ENCODE data around the gene ARAP2.

Gene ARAP2

DNA sequence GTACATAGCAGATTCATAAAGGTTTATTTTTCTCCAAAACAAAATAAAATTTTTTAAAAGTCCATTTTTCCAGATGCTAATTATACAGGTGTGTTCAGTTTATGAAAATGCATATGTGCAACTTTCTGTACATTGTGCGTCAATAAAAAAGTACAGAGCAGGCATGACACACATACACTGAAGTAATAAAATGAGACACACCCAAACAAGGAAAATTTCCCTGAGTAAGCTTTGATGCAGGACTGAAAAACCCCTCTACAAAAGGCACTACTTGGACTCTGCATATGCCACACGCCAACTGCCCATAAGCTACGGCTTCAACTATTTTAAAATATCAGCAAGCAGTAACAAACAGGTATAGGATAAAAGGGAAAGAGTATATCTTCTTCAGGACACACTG is 13.8 kb downstream of the ARAP2 start:
- Histone ChIP-seq H3K9me3 (replicated peaks in 1 of 2; ENCODE audit: control insufficient read depth in 2 of 2, insufficient read depth in 1 of 2, low read depth in 1 of 2, low read length in 2 of 2) (peaks cover 0 to 3% of the 10 kb centered on the region in 2 donors), H3K27ac (replicated peaks; ENCODE audit: low read length) (no peak overlapping the region), H4K91ac (ENCODE audit: low read depth, low read length, poor library complexity) (no peak overlapping the region), H3K23ac (ENCODE audit: low read depth, low read length, poor library complexity) (no peak overlapping the region), H2BK15ac (ENCODE audit: low read length) (no peak overlapping the region), H2AK5ac (ENCODE audit: low read depth, low read length) (no peak overlapping the region), H3K9ac (ENCODE audit: low read depth, low read length, poor library complexity) (no peak overlapping the region), H2BK120ac (ENCODE audit: low read depth, low read length) (no peak overlapping the region), H2BK12ac (ENCODE audit: low read length) (no peak overlapping the region), H2AFZ (ENCODE audit: low read length) (no peak overlapping the region), H3K79me1 (ENCODE audit: low read depth, low read length) (no peaks in the 10 kb centered on the region), H3K4ac (ENCODE audit: low read length) (no peak overlapping the region), H3K4me2 (ENCODE audit: insufficient read depth, low read length, poor library complexity, severe bottlenecking) (no peak overlapping the region), H3K36me3 (replicated peaks in 1 of 2; ENCODE audit: control insufficient read depth in 2 of 2, insufficient read depth in 2 of 2, low read length in 2 of 2) (no peaks in the 10 kb centered on the region), H3K27me3 (ENCODE audit: control insufficient read depth in 3 of 3, insufficient read depth in 3 of 3, low read depth in 1 of 3, low read length in 3 of 3) (no peaks in the 10 kb centered on the region), H3K14ac (ENCODE audit: low read length) (no peak overlapping the region), H3K4me3 (ENCODE audit: low read length in 2 of 2) (no peak overlapping the region), H4K8ac (ENCODE audit: low read depth, low read length) (no peak overlapping the region), H2BK5ac (ENCODE audit: low read length) (no peak overlapping the region), H3K18ac (ENCODE audit: low read length) (no peak overlapping the region), H3K4me1 (ENCODE audit: control insufficient read depth in 2 of 2, insufficient read depth in 1 of 2, low read depth in 1 of 2, low read length in 2 of 2) (no peaks in the 10 kb centered on the region)
- DNase-seq (ENCODE audit: low spot score) = no peak
- no CpG with 5 or more reads among the region's 3 CpGs for WGBS, 2 donors (ENCODE audit: extremely low coverage in 2 of 2, insufficient read length in 2 of 2, insufficient replicate concordance in 1 of 2)

DNA sequence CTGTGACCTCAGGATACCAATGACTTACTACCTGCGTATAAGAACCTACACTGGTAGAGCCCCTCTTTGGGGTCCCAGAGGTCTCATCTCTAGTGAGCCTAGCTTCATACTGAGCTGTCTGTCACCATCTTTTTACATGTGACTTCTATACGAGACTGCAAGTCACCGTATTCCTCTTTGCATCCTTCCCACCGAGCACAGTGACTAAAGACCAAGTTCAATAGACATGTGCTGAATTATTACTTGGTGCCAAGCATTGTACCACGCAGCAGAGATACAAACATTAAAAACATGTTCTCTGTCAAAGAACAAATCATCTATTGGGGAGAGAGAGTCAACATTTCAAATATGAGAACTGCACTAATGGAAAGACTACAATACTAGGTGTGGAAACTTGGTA is 16.4 kb downstream of the ARAP2 start:
- no CpG with 5 or more reads among the region's 5 CpGs for WGBS, 2 donors (ENCODE audit: extremely low coverage in 2 of 2, insufficient read length in 2 of 2, insufficient replicate concordance in 1 of 2)

DNA sequence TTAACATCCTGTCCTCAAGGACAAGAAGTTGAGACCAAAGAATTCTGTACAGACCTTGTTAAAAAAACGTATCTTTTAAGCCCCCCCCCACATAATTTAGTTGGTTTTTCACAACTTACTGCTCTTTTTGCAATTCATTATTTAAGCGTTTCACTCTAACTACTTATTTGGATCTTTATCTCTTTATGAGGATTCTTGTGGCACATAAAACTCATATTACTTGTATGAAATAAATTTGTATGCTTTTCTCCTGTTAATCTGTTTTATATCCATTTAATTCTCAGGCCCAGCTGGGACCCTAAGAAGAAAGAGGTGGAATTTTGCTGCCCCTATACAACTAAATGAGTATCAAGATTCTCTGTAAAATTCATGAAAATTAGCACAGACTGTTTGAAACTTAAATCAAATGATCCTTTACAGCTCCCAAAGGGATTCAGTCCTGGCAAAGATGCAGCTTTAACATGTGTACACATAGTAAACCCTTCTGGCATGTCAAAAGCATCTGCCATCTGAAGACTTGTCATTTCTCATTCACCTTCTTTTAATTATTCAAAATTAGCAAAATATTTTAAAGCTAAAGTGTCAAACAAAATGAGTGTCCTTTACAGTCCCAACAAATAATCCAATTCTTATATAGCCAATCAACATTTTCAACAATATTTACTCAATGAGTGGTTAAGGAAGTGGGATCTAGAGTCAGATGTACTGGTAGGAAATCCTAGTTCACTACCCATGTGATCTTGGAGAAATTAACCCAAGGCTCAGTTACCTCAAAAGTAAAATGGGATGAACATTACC is 17.7 kb downstream of the ARAP2 start:
- Histone ChIP-seq H3K27me3 (ENCODE audit: control insufficient read depth in 3 of 3, insufficient read depth in 3 of 3, low read depth in 1 of 3, low read length in 3 of 3) (no peaks in the 10 kb centered on the region), H4K8ac (ENCODE audit: low read depth, low read length) (no peak overlapping the region), H3K9ac (ENCODE audit: low read depth, low read length, poor library complexity) (no peak overlapping the region), H3K4me3 (ENCODE audit: low read length in 2 of 2) (no peak overlapping the region), H3K4ac (ENCODE audit: low read length) (no peak overlapping the region), H2BK12ac (ENCODE audit: low read length) (no peak overlapping the region), H3K18ac (ENCODE audit: low read length) (no peak overlapping the region), H3K79me1 (ENCODE audit: low read depth, low read length) (no peaks in the 10 kb centered on the region), H2BK120ac (ENCODE audit: low read depth, low read length) (no peak overlapping the region), H2AFZ (ENCODE audit: low read length) (no peak overlapping the region), H2BK15ac (ENCODE audit: low read length) (no peak overlapping the region), H3K23ac (ENCODE audit: low read depth, low read length, poor library complexity) (no peak overlapping the region), H3K14ac (ENCODE audit: low read length) (no peak overlapping the region), H3K4me2 (ENCODE audit: insufficient read depth, low read length, poor library complexity, severe bottlenecking) (no peak overlapping the region), H3K4me1 (ENCODE audit: control insufficient read depth in 2 of 2, insufficient read depth in 1 of 2, low read depth in 1 of 2, low read length in 2 of 2) (peaks cover 0 to 4% of the 10 kb centered on the region in 2 donors), H2AK5ac (ENCODE audit: low read depth, low read length) (no peak overlapping the region), H3K27ac (replicated peaks; ENCODE audit: low read length) (no peak overlapping the region), H3K36me3 (replicated peaks in 1 of 2; ENCODE audit: control insufficient read depth in 2 of 2, insufficient read depth in 2 of 2, low read length in 2 of 2) (no peaks in the 10 kb centered on the region), H3K9me3 (replicated peaks in 1 of 2; ENCODE audit: control insufficient read depth in 2 of 2, insufficient read depth in 1 of 2, low read depth in 1 of 2, low read length in 2 of 2) (no peaks in the 10 kb centered on the region), H4K91ac (ENCODE audit: low read depth, low read length, poor library complexity) (no peak overlapping the region), H2BK5ac (ENCODE audit: low read length) (no peak overlapping the region)
- WGBS, 2 donors (ENCODE audit: extremely low coverage in 2 of 2, insufficient read length in 2 of 2, insufficient replicate concordance in 1 of 2) = no CpG with 5 or more reads among the region's 2 CpGs
- no peak for DNase-seq (ENCODE audit: low spot score)

More for the DNA sequence above, 16.4 kb downstream of the ARAP2 start:
- DNase-seq (ENCODE audit: low spot score) = no peak
- Histone ChIP-seq H2AFZ (ENCODE audit: low read length) (no peak overlapping the region), H3K9ac (ENCODE audit: low read depth, low read length, poor library complexity) (no peak overlapping the region), H3K4me3 (ENCODE audit: low read length in 2 of 2) (no peak overlapping the region), H2BK15ac (ENCODE audit: low read length) (no peak overlapping the region), H3K4ac (ENCODE audit: low read length) (no peak overlapping the region), H3K4me2 (ENCODE audit: insufficient read depth, low read length, poor library complexity, severe bottlenecking) (no peak overlapping the region), H3K79me1 (ENCODE audit: low read depth, low read length) (no peaks in the 10 kb centered on the region), H4K91ac (ENCODE audit: low read depth, low read length, poor library complexity) (no peak overlapping the region), H2BK12ac (ENCODE audit: low read length) (no peak overlapping the region), H3K4me1 (ENCODE audit: control insufficient read depth in 2 of 2, insufficient read depth in 1 of 2, low read depth in 1 of 2, low read length in 2 of 2) (peaks cover 0 to 4% of the 10 kb centered on the region in 2 donors), H3K18ac (ENCODE audit: low read length) (no peak overlapping the region), H3K27me3 (ENCODE audit: control insufficient read depth in 3 of 3, insufficient read depth in 3 of 3, low read depth in 1 of 3, low read length in 3 of 3) (no peaks in the 10 kb centered on the region), H2BK5ac (ENCODE audit: low read length) (no peak overlapping the region), H3K14ac (ENCODE audit: low read length) (no peak overlapping the region), H4K8ac (ENCODE audit: low read depth, low read length) (no peak overlapping the region), H3K9me3 (replicated peaks in 1 of 2; ENCODE audit: control insufficient read depth in 2 of 2, insufficient read depth in 1 of 2, low read depth in 1 of 2, low read length in 2 of 2) (no peaks in the 10 kb centered on the region), H2AK5ac (ENCODE audit: low read depth, low read length) (no peak overlapping the region), H3K23ac (ENCODE audit: low read depth, low read length, poor library complexity) (no peak overlapping the region), H2BK120ac (ENCODE audit: low read depth, low read length) (no peak overlapping the region), H3K27ac (replicated peaks; ENCODE audit: low read length) (no peak overlapping the region), H3K36me3 (replicated peaks in 1 of 2; ENCODE audit: control insufficient read depth in 2 of 2, insufficient read depth in 2 of 2, low read length in 2 of 2) (no peaks in the 10 kb centered on the region)

DNA sequence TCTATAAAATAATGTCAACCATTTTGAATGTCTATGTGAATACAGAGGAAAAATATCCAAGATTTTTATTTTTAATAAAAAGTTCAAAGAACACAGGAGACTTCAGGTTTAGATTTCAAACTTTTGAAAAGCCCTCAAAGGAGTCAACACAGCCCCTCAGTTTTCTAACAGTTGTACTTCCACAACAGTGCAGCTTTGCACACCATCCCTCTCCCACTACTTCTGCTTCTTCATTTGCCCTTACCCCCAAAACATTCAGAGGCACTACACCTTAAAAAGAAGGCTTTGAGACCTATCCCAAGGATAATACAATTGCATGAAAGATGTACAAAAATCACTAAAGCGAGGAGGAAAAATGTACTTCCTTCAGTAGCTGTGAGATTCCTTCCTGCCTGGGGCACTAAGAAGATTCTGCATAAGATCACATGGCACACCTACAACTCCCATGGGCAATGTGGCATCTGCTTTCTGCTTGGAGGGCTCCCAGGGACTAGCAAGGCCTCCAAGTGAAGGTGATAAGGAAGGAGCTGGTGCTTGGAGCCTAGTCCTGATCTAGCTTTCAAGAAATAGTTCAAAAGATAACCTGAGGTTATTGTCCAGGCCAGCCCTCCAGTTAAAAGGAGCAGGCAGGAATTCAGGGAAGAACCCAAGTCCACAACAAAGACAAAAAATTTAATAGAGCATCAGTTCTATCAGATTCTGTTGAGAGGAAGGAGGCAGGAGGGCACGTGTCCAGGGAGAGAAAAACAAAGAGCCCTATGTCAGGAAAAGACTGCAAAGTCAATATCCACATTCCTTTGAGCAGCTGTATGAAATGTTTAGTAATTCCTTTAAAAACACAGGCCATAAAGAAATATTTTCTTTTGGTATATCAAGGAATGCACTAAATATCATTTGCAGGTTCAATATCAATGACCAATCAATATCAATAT is 19.1 kb downstream of the ARAP2 start:
- H3K18ac ChIP-seq (ENCODE audit: low read length) = no peak overlapping the region
- WGBS, 2 donors (ENCODE audit: extremely low coverage in 2 of 2, insufficient read length in 2 of 2, insufficient replicate concordance in 1 of 2) = no CpG with 5 or more reads among the region's 2 CpGs
- no peak overlapping the region for H3K9ac ChIP-seq (ENCODE audit: low read depth, low read length, poor library complexity)
- no peak overlapping the region for H3K23ac ChIP-seq (ENCODE audit: low read depth, low read length, poor library complexity)
- no peak overlapping the region for H3K4me3 ChIP-seq (ENCODE audit: low read length in 2 of 2)
- H3K4me2 ChIP-seq (ENCODE audit: insufficient read depth, low read length, poor library complexity, severe bottlenecking) = no peak overlapping the region
- H4K91ac ChIP-seq (ENCODE audit: low read depth, low read length, poor library complexity) = no peak overlapping the region
- no peak overlapping the region for H3K4ac ChIP-seq (ENCODE audit: low read length)
- no peak overlapping the region for H2AK5ac ChIP-seq (ENCODE audit: low read depth, low read length)
- H2BK120ac ChIP-seq (ENCODE audit: low read depth, low read length) = no peak overlapping the region
- H3K9me3 ChIP-seq (replicated peaks in 1 of 2; ENCODE audit: control insufficient read depth in 2 of 2, insufficient read depth in 1 of 2, low read depth in 1 of 2, low read length in 2 of 2) = no peaks in the 10 kb centered on the region
- peaks cover 0 to 4% of the 10 kb centered on the region in 2 donors for H3K4me1 ChIP-seq (ENCODE audit: control insufficient read depth in 2 of 2, insufficient read depth in 1 of 2, low read depth in 1 of 2, low read length in 2 of 2)
- H3K36me3 ChIP-seq (replicated peaks in 1 of 2; ENCODE audit: control insufficient read depth in 2 of 2, insufficient read depth in 2 of 2, low read length in 2 of 2) = no peaks in the 10 kb centered on the region
- no peak overlapping the region for H3K14ac ChIP-seq (ENCODE audit: low read length)
- DNase-seq (ENCODE audit: low spot score) = no peak
- no peaks in the 10 kb centered on the region for H3K27me3 ChIP-seq (ENCODE audit: control insufficient read depth in 3 of 3, insufficient read depth in 3 of 3, low read depth in 1 of 3, low read length in 3 of 3)
- no peak overlapping the region for H2BK15ac ChIP-seq (ENCODE audit: low read length)
- no peak overlapping the region for H2BK5ac ChIP-seq (ENCODE audit: low read length)
- no peaks in the 10 kb centered on the region for H3K79me1 ChIP-seq (ENCODE audit: low read depth, low read length)
- H4K8ac ChIP-seq (ENCODE audit: low read depth, low read length) = no peak overlapping the region
- no peak overlapping the region for H2BK12ac ChIP-seq (ENCODE audit: low read length)
- H3K27ac ChIP-seq (replicated peaks; ENCODE audit: low read length) = no peak overlapping the region
- H2AFZ ChIP-seq (ENCODE audit: low read length) = peak overlapping the region; percentile 57
